ENCODE data around the gene NEDD4.

The NEDD4 gene

DNA sequence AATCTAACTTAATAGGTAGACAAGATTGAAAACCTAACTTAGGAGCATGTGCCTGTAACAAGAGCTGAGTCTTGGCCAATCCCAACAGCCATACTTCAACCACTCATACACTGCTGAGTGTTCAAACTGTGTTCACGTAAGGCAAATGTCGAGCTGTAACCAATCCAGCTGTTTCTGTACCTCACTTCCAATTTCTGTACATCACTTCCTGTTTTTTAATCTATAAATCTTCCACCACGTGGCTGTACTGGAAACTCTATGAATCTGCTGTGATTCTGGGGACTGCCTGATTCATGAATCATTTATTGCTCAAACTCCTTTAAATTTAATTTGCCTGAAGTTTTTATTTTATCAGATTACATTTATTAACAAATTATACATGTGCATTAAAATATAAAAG, 44.6 kb upstream of the NEDD4 start:
- H3K36me3 ChIP-seq: no peaks in the 10 kb centered on the region
- DNase-seq: no peak
- TF ChIP-seq, protein P1, sequence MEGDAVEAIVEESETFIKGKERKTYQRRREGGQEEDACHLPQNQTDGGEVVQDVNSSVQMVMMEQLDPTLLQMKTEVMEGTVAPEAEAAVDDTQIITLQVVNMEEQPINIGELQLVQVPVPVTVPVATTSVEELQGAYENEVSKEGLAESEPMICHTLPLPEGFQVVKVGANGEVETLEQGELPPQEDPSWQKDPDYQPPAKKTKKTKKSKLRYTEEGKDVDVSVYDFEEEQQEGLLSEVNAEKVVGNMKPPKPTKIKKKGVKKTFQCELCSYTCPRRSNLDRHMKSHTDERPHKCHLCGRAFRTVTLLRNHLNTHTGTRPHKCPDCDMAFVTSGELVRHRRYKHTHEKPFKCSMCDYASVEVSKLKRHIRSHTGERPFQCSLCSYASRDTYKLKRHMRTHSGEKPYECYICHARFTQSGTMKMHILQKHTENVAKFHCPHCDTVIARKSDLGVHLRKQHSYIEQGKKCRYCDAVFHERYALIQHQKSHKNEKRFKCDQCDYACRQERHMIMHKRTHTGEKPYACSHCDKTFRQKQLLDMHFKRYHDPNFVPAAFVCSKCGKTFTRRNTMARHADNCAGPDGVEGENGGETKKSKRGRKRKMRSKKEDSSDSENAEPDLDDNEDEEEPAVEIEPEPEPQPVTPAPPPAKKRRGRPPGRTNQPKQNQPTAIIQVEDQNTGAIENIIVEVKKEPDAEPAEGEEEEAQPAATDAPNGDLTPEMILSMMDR (IDR thresholded peaks at IDR 0.05; ENCODE audit: low read depth, low read length): no peak
- no peak overlapping the region for H3K27ac ChIP-seq
- H3K4me3 ChIP-seq (ENCODE audit: low read depth, low read length): no peak overlapping the region
- H3K9me3 ChIP-seq (ENCODE audit: severe bottlenecking): no peaks in the 10 kb centered on the region
- H3K27me3 ChIP-seq (ENCODE audit: insufficient read depth, low read depth, severe bottlenecking): no peaks in the 10 kb centered on the region

DNA sequence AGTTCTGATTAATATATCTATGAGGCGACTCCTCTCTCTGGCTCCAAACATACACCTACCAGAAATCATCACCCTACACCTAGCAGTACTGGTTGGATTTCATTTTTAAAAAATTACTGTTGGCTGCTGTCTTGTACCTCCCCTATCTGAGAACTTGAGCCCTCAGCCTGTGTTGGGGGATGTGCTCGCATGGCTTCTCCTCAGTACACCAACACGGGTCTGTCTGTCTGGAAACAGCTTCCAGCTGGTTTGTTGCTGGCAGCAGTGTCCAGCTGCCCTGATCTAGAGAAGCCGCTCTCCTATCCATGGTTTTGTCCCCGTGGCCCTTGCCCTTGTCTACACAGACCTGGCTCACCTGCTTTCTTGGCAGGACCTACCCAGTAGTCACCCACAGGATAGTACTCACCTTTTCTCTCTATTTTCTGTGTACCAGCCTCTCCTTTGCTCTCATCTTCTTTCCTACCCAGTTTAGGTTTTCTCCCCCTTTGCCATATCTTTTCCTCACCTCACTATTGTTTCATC, 43.2 kb upstream of the NEDD4 start:
- Histone ChIP-seq H3K27ac (no peak overlapping the region), H3K36me3 (no peaks in the 10 kb centered on the region), H3K27me3 (ENCODE audit: insufficient read depth, low read depth, severe bottlenecking) (no peaks in the 10 kb centered on the region), H3K4me3 (ENCODE audit: low read depth, low read length) (no peak overlapping the region), H3K9me3 (ENCODE audit: severe bottlenecking) (no peaks in the 10 kb centered on the region)
- TF ChIP-seq, protein P1 (IDR thresholded peaks at IDR 0.05; ENCODE audit: low read depth, low read length): no peak
- DNase-seq: no peak

DNA sequence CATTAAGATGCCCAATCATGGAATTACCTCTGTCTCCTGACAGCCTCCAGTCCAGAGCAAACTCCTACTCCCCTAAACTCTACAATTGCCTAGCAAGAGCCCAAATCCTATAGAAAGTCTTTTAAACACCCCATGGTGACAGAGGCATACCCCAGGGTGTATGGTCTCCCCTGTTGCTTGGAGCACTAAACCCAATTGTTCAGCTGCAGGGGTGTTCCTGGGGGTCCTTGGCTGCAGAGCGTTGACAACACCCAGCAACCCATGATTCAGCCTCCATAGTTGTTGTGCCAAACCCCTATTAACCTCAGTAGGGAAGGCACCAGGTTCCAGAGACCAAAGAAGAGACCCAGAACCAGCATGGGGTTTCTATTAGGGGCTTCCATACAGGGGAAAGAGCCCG, 41.8 kb upstream of the NEDD4 start:
- no peak for DNase-seq
- TF ChIP-seq, protein P1 (IDR thresholded peaks at IDR 0.05; ENCODE audit: low read depth, low read length): no peak
- Histone ChIP-seq H3K27ac (no peak overlapping the region), H3K9me3 (ENCODE audit: severe bottlenecking) (no peaks in the 10 kb centered on the region), H3K4me3 (ENCODE audit: low read depth, low read length) (no peak overlapping the region), H3K36me3 (no peaks in the 10 kb centered on the region), H3K27me3 (ENCODE audit: insufficient read depth, low read depth, severe bottlenecking) (no peaks in the 10 kb centered on the region)

DNA sequence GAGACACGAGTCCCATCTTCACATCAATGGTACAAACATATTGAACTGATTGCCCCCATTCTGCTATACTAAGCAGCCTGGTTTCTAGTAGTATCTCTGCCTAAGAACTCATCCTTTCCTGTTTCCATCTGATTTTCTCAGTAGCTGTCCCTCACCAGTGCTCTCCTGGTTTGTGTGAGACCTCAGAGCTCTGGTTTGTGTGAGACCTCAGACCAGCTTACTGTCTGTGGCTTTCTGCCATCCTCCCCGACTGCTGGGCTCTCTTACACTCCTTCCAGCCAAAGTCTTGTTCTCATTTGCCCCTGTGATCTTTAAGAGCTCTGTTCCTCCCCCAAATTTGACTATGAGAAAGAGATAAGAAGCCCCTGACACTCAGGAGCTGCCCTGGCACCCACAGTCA, 41.1 kb upstream of the NEDD4 start:
- TF ChIP-seq, protein P1 (IDR thresholded peaks at IDR 0.05; ENCODE audit: low read depth, low read length): no peak
- DNase-seq: no peak

DNA sequence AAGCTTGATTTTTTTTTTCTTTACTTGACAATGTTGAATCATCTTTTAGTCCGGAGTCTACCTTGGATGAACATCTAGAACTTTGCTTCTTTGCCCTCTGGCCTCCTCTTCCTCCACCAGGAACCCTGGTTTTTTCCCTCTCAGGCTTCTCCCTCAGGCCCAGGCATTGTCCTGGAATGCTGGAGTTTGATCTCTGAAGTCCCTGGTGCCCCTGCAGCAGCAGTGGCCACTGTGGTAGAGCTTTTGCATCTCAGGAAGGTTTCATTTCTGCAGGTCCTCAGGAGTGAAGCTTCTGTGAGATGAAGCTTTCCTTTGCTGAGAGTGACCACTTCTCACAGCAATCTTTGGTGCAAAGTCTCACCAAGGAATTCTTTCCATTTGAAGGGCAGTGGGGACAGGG, 39.0 kb upstream of the NEDD4 start:
- H3K36me3 ChIP-seq: no peaks in the 10 kb centered on the region
- H3K4me3 ChIP-seq (ENCODE audit: low read depth, low read length): no peak overlapping the region
- no peak overlapping the region for H3K27ac ChIP-seq
- DNase-seq: no peak
- no peaks in the 10 kb centered on the region for H3K9me3 ChIP-seq (ENCODE audit: severe bottlenecking)
- no peaks in the 10 kb centered on the region for H3K27me3 ChIP-seq (ENCODE audit: insufficient read depth, low read depth, severe bottlenecking)
- TF ChIP-seq, protein P1 (IDR thresholded peaks at IDR 0.05; ENCODE audit: low read depth, low read length): no peak

More for the DNA sequence above, 41.1 kb upstream of the NEDD4 start:
- Histone ChIP-seq H3K36me3 (no peaks in the 10 kb centered on the region), H3K27me3 (ENCODE audit: insufficient read depth, low read depth, severe bottlenecking) (no peaks in the 10 kb centered on the region), H3K27ac (no peak overlapping the region), H3K4me3 (ENCODE audit: low read depth, low read length) (no peak overlapping the region), H3K9me3 (ENCODE audit: severe bottlenecking) (no peaks in the 10 kb centered on the region)

DNA sequence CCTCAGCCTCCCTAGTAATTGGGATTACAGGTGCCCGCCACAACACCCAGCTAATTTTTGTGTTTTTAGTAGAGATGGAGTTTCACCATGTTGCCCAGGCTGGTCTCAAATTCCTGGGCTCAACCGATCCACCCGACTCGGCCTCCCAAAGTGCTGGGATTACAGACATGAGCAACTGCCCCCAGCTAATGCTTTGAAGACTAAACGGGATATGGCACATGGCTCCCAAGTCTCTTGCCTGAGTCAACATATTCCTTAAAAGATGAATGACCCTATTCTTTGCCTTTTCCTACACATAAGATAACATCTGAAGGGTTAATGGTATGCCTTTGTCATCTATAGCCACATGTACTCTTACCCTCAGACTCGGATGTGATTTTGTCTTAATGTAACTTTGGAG, 38.4 kb upstream of the NEDD4 start:
- Histone ChIP-seq H3K9me3 (ENCODE audit: severe bottlenecking) (no peaks in the 10 kb centered on the region), H3K27me3 (ENCODE audit: insufficient read depth, low read depth, severe bottlenecking) (no peaks in the 10 kb centered on the region), H3K27ac (no peak overlapping the region), H3K36me3 (no peaks in the 10 kb centered on the region), H3K4me3 (ENCODE audit: low read depth, low read length) (no peak overlapping the region)
- no peak for DNase-seq
- TF ChIP-seq, protein P1 (IDR thresholded peaks at IDR 0.05; ENCODE audit: low read depth, low read length): no peak

All from WERI-Rb-1 (cell line).